GM12878 (cell line): ENCODE results near the gene HADH.

Source experiments
- ATF7 ChIP-seq: fragments of 450-650 bp; IDR thresholded peaks from 2 replicates; pipeline ENCODE4 v1.6.1; 2016; ENCODE audit warnings: low read depth, mild to moderate bottlenecking
- BRCA1 ChIP-seq: IDR thresholded peaks from 2 replicates; pipeline ENCODE4 v1.6.1; 2011; ENCODE audit warnings: low read depth, low read length, improper control_type of control experiment
- HDAC2 ChIP-seq: fragments of 200-600 bp; sonication (generic); IDR thresholded peaks from 2 replicates; pipeline ENCODE4 v1.6.1; 2017
- TCF7 ChIP-seq: IDR thresholded peaks from 2 replicates; pipeline ENCODE4 v1.6.1; 2014; ENCODE audit warnings: antibody characterized with exemption, borderline replicate concordance
- TF ChIP-seq, protein P1 (sequence below): IDR thresholded peaks from 2 replicates; pipeline ENCODE4 v1.6.1; 2011; ENCODE audit warnings: low read depth, low read length, improper control_type of control experiment, borderline replicate concordance
- TF ChIP-seq, protein P2 (sequence below): IDR thresholded peaks from 2 replicates; pipeline ENCODE4 v1.6.1; 2012; ENCODE audit warnings: mild to moderate bottlenecking, low read depth, low read length
- TF ChIP-seq, protein P3 (sequence below): IDR thresholded peaks from 2 replicates; pipeline ENCODE4 v1.6.1; 2011; ENCODE audit warnings: mild to moderate bottlenecking, low read depth, low read length, moderate library complexity; ENCODE audit not compliant: insufficient replicate concordance

DNA sequence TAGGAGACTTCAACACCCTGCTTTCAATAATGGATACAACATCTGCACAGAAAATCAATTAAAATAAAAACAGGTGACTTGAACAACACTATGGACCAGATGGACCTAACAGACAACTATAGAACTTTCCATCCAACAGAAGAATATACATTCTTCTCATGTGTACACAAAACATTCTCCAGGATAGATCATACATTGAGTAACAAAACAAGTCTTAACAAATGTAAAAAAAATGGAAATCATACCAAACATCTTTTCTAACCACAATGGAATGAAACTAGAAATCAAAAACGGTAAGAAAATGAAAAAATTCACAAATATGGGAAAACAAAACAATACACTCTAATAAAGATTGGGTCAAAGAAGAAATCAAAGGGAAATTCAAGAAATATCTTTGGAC, 33.7 kb upstream of the HADH start:
- TF ChIP-seq ATF7 (no peak), BRCA1 (no peak), TCF7 (no peak), HDAC2 (no peak)
- TF ChIP-seq, protein P1, sequence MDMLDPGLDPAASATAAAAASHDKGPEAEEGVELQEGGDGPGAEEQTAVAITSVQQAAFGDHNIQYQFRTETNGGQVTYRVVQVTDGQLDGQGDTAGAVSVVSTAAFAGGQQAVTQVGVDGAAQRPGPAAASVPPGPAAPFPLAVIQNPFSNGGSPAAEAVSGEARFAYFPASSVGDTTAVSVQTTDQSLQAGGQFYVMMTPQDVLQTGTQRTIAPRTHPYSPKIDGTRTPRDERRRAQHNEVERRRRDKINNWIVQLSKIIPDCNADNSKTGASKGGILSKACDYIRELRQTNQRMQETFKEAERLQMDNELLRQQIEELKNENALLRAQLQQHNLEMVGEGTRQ: no peak
- TF ChIP-seq, protein P2, sequence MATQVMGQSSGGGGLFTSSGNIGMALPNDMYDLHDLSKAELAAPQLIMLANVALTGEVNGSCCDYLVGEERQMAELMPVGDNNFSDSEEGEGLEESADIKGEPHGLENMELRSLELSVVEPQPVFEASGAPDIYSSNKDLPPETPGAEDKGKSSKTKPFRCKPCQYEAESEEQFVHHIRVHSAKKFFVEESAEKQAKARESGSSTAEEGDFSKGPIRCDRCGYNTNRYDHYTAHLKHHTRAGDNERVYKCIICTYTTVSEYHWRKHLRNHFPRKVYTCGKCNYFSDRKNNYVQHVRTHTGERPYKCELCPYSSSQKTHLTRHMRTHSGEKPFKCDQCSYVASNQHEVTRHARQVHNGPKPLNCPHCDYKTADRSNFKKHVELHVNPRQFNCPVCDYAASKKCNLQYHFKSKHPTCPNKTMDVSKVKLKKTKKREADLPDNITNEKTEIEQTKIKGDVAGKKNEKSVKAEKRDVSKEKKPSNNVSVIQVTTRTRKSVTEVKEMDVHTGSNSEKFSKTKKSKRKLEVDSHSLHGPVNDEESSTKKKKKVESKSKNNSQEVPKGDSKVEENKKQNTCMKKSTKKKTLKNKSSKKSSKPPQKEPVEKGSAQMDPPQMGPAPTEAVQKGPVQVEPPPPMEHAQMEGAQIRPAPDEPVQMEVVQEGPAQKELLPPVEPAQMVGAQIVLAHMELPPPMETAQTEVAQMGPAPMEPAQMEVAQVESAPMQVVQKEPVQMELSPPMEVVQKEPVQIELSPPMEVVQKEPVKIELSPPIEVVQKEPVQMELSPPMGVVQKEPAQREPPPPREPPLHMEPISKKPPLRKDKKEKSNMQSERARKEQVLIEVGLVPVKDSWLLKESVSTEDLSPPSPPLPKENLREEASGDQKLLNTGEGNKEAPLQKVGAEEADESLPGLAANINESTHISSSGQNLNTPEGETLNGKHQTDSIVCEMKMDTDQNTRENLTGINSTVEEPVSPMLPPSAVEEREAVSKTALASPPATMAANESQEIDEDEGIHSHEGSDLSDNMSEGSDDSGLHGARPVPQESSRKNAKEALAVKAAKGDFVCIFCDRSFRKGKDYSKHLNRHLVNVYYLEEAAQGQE: no peak
- TF ChIP-seq, protein P3, sequence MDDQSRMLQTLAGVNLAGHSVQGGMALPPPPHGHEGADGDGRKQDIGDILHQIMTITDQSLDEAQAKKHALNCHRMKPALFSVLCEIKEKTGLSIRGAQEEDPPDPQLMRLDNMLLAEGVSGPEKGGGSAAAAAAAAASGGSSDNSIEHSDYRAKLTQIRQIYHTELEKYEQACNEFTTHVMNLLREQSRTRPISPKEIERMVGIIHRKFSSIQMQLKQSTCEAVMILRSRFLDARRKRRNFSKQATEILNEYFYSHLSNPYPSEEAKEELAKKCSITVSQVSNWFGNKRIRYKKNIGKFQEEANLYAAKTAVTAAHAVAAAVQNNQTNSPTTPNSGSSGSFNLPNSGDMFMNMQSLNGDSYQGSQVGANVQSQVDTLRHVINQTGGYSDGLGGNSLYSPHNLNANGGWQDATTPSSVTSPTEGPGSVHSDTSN: no peak
